GM15510 (cell line): Measurements from ENCODE around the gene TDRD9.

Source experiments
- POLR2A ChIP-seq: IDR thresholded peaks from 3 replicates; pipeline ENCODE4 v1.6.1; 2011; ENCODE audit warnings: borderline replicate concordance; ENCODE audit not compliant: insufficient read length; ENCODE audit errors: extremely low read depth

TDRD9 gene

GRCh38 chr14:104087981-104088850 lies 160.0 kb downstream of the TDRD9 start:
- TF ChIP-seq POLR2A: no peak

DNA sequence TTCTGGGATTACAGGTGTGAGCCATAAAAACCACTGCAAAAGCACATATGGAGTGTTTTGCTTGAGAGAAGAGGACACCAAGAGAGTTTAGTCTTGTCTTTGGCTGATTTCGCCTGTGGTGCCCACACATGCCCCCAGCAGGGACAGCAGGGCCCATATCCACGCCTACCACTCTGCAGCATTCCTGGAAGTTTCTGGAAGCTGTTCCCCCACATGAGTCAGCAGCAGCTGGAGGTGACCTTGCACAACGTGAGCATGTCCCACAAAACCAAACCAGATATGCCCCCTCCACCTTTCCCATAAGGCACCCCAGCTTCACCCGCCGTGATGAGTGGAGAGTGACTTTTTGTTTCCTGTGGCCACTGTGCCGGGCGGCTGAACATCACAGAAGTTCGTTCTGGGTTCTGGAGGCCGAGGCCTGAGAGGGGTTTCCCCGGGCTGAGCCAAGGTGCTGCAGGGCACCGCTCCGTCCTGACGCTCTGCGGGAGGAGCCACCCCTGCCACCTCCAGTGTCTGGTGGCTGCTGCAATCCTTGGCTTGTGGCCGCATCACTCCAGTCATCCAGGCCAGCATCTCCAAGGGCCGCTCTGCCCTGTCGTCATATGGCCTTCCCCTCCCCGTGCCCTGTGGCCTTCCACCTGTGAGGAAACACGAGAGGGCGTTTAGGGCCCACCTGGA lies 162.0 kb downstream of the TDRD9 start:
- TF ChIP-seq POLR2A: no peak

DNA sequence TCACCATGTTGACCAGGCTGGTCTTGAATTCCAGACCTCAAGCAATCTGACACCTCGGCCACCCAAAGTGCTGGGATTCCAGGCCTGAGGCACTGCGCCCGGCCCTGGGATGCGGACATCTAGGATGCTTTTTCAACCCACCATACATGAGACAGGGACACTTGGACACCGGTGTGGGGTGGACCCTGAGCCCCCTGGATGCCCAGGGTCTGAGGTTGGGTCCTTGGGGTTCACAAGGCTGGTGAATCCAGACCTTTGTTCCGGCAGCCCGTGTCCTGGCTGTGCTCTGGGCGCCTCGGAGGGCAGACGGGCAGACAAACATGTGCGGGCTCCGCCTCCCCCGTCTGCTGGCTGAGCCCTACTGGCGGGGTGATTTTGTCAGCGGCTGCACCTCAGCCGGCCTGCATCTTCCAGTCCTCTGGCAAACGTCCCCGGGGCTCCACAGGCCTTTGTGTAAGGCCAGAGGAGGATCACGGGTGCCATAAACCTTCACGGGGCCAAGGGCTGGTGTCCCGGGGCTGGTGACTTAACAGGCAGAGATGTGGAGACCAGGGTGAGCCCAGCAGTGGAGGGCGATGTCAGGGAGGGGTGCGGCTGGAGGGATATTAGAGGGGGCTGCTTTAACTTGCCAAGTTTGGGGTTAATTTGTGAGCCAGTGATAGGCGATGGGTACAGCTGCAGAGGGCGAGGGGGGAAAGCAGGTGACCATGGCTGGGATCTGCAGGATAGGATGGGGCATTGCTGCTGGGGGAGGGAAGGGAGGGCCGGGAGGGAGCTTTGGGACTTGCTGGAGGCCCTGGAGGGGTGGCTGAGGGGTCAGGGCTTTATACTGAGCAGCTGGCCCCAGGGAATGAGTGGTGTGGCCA lies 163.0 kb downstream of the TDRD9 start:
- no peak for TF ChIP-seq POLR2A

DNA sequence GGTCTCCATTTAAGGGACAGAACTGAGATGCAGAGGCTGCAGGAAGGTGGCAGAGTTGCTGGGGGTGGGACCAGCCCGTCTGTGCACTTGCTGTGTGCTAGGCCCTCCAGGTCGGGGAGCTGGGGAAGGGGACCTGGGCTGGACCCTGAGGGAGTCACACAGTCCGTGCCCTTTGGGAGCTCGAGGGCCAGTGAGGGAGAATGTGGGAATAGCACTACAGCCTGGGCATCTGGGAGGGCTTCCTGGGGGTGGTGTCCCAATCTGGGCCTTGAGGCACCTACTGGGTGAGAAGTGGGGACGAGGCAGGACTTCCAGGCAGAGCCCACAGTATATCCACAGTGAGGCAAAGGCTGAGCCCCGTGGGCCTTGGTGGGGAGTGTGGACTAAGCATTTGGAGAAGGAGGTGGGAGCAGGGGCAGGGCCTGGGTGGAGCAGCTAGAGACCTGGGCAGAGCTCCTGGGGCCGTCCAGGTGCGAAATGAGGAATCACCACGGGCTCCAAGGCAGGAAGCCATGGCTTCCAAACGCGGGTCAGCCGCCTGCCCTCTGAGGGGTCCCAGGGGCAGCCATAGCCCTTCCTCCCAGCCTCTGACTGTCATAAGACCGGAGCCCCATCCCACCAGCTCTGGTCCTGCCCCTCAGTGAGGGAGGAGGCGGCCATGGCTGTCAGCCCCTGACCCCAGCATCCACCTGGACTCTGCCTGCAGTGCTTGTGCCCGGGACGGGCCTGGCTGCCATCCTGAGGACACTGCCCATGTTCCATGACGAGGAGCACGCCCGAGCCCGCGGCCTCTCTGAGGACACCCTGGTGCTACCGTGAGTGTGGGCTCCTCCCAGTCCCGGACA lies 163.9 kb downstream of the TDRD9 start:
- no peak for TF ChIP-seq POLR2A

GRCh38 chr14:104092931-104093365 lies 164.7 kb downstream of the TDRD9 start:
- no peak for TF ChIP-seq POLR2A

- no peak for TF ChIP-seq POLR2A
Measured at GRCh38 chr14:104093366-104094055, 165.3 kb downstream of the TDRD9 start.

DNA sequence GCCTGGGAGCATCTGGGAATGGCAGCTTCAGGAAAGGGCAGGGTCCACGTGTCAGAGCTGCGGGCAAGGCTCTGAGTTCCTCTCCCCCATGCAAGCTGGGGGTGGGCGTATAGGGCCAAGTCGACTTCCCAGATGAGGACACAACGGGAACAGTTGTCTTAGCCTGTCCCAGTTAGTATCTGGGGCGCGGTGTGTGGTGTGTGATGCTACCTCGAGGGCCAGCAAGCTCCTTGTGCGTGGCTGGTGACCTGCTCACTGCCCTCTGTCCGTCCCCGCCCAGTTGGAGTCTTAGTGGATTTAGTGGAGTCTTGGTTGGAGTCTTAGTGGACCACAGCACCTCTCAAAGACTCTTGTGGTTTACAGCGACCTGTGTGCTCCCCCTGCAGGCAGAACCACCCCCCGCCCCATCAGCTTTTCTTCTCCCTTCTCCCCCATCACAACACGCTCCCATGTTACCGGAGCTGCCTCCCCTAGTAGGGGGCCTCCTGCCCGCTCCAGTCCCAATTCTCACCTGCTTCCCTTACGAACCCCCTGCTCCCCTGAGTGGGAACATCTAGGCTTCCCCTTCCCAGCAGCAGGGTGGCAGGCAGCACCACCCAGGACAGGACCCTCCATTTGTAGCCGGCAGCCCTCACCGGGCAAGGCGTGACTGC lies 165.9 kb downstream of the TDRD9 start:
- TF ChIP-seq POLR2A: no peak

- TF ChIP-seq POLR2A: no peak
Measured at GRCh38 chr14:104094709-104095425, 166.6 kb downstream of the TDRD9 start.

DNA sequence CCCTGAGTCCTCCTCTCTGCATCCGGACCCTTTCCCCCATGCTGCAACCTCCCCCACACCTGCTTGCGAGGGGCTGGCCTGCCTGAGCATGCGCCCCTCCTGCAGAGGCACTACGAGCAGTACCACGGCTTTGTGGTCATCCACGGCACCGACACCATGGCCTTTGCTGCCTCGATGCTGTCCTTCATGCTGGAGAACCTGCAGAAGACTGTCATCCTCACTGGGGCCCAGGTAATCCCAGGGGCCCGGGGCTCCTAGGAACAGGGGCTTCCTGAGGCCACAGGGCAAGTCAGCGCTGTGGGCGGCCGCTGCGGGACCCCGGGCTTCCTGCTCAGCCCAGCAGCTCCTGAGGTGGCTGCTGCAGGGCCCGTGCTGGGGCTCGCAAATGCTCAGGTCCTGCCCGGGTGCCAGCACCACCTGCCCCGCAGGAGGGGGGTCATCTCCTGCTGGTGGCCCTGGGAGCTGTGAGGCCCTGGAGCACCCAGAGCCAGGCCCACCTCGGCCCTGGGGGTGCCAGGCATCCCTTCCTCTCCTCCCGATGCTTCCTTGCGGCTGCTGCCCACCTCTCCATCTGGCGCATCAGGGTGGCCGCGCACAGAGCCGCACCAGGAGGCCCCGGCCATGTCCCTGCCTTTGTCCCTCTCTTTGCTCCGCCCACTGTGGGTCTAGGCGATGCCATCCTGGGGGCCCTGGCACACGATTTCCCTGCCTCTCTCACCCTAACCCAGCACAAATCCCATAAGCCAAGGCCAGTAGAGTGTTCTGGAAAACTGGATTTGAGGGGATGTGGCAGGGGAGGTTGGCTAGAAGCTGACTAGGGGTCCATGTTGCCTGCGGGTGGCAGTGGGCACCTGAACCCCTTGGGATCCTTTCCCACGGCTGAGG lies 167.4 kb downstream of the TDRD9 start:
- TF ChIP-seq POLR2A: no peak

DNA sequence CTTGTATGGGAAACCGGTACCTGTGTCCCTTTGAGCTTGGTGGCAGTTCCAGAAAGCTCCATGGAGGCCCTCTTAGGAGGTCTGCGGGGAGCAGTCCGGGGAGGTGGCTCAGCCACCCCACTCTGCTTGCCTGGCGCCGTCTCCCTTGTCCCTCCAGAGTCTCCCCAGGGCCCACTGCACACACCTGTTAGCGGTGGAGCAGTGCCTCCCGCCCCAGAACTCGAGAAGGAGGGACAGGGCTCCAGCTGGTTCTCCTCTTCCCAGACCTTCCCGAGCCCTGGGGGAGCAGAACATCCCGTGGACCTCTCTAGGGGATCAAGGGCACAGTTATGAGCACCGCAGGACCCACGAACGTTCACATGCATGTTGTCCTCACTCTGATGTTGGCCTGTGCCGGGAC lies 168.1 kb downstream of the TDRD9 start:
- TF ChIP-seq POLR2A: no peak
